Progenitor cell of endocrine pancreas (in vitro differentiated cells): ENCODE measurements around the gene SUSD4. TPM values are rescaled to one million over a fixed set of nuclear protein-coding genes. Genes with fewer than 3 reads are reported as not detected.

Experiments
- DNase-seq: peaks from one replicate; pipeline ENCODE4 v3.0.0; 2021; ENCODE audit warnings: low spot score; ENCODE audit not compliant: unreplicated experiment
- H3K27ac Mint-ChIP-seq: 2 replicates; pipeline ENCODE4 v1.8.0; 2021; ENCODE audit warnings: mild to moderate bottlenecking, moderate library complexity, mixed read lengths
- H3K27me3 Mint-ChIP-seq: 2 replicates; pipeline ENCODE4 v1.8.0; 2021; ENCODE audit warnings: mixed read lengths
- H3K36me3 Mint-ChIP-seq: 2 replicates; pipeline ENCODE4 v1.8.0; 2022; ENCODE audit warnings: mixed read lengths; ENCODE audit not compliant: insufficient read depth
- H3K4me1 Mint-ChIP-seq: 2 replicates; pipeline ENCODE4 v1.8.0; 2021; ENCODE audit warnings: low read depth, mixed read lengths
- H3K4me3 Mint-ChIP-seq: 2 replicates; pipeline ENCODE4 v1.8.0; 2021; ENCODE audit warnings: low read depth, mild to moderate bottlenecking, moderate library complexity, mixed read lengths
- H3K9me3 Mint-ChIP-seq: 2 replicates; pipeline ENCODE4 v1.8.0; 2021; ENCODE audit warnings: low read depth, mixed read lengths
- total RNA-seq: library from RNA; stranded (reverse); gene quantifications from 2 replicates; pipeline ENCODE4 v1.2.1, GENCODE V29; 2021
- TF ChIP-seq, protein P1 (sequence below): fragments of 200-600 bp; sonication (generic); IDR thresholded peaks from one replicate; pipeline ENCODE4 v1.5.0; 2021; ENCODE audit warnings: antibody characterized with exemption, mild to moderate bottlenecking; ENCODE audit not compliant: unreplicated experiment

The SUSD4 gene
- total RNA-seq, 1 donor from 2014 or later = 6.0 TPM

DNA sequence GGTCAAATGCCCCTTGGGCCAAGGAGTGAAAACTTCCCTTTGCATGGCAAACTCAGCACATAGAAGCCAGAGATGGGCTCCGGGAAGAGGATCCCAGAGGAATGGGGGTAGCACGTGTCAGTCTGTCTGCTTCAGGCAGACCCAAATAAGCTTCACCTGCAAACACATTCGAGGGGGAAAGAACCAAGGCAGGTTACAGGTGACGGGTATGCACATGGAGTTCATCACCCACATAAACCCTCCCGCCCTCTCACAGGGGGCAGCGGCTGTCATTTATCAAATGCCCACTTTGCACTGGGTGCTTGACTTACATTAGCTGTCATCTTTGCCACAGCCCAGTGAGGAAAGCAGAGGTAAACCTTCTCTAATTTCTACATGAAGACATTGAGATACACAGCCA is 147.9 kb downstream of the SUSD4 start:
- peaks cover 24% of the 10 kb centered on the region for H3K4me1 Mint-ChIP-seq
- peaks cover 3% of the 10 kb centered on the region for H3K27me3 Mint-ChIP-seq
- TF ChIP-seq, protein P1, sequence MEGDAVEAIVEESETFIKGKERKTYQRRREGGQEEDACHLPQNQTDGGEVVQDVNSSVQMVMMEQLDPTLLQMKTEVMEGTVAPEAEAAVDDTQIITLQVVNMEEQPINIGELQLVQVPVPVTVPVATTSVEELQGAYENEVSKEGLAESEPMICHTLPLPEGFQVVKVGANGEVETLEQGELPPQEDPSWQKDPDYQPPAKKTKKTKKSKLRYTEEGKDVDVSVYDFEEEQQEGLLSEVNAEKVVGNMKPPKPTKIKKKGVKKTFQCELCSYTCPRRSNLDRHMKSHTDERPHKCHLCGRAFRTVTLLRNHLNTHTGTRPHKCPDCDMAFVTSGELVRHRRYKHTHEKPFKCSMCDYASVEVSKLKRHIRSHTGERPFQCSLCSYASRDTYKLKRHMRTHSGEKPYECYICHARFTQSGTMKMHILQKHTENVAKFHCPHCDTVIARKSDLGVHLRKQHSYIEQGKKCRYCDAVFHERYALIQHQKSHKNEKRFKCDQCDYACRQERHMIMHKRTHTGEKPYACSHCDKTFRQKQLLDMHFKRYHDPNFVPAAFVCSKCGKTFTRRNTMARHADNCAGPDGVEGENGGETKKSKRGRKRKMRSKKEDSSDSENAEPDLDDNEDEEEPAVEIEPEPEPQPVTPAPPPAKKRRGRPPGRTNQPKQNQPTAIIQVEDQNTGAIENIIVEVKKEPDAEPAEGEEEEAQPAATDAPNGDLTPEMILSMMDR = no peak
- no peak overlapping the region for H3K27ac Mint-ChIP-seq
- H3K36me3 Mint-ChIP-seq = peaks cover 4% of the 10 kb centered on the region
- DNase-seq = no peak
- peaks cover 5% of the 10 kb centered on the region for H3K9me3 Mint-ChIP-seq
- H3K4me3 Mint-ChIP-seq = no peak overlapping the region

DNA sequence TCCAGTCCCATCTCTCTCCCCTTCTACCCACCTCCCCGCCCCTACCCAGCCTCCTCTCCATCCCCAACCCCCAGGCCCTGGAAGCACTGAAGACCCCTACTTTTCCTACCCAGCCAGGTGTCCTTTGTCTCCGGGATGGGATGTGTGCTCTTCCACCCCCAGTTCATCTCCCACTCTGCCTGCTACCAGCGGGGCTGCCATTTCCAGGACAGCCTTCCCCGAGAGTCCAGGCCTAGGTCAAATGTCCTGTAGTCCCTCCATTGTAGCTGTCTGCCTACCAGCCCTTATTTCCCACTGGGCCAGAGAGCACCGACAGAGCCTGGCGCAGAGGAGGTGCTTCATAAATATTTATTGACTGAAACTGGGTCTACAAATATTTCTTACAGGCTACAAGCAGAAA is 148.9 kb downstream of the SUSD4 start:
- Mint-ChIP-seq H3K27me3 (peaks cover 3% of the 10 kb centered on the region), H3K27ac (no peak overlapping the region), H3K9me3 (peaks cover 5% of the 10 kb centered on the region), H3K36me3 (peaks cover 4% of the 10 kb centered on the region), H3K4me1 (peaks cover 25% of the 10 kb centered on the region), H3K4me3 (no peak overlapping the region)
- TF ChIP-seq, protein P1 = no peak
- no peak for DNase-seq

DNA sequence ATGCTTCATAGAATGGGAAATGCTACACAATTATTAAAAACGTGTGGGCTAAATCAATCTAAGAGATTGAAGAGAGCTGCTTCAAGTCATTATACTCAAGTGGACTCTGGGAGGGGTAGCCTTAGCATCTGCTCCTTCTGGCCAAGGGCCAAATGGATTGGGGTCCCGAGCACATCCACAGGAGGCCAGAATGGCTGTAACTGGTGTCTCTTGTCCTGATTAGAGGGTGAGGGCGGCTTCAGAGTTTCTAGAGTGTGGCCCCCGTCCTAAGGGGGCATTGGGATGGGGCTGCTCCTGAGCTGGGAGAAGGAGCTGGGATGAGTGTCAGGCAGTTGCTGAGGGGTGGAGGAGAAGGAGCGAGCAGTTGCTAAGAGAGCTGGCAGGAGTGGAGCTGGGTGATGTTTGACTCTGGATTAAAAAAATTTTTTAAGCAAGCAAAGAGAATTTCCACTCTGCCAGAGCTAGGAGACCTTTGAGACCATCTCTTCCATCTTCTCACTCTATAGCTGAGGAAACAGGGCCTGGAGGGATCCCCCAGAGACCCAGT is 149.6 kb downstream of the SUSD4 start:
- Mint-ChIP-seq H3K4me3 (no peak overlapping the region), H3K9me3 (peaks cover 5% of the 10 kb centered on the region), H3K27ac (no peak overlapping the region), H3K27me3 (peaks cover 3% of the 10 kb centered on the region), H3K36me3 (peaks cover 2% of the 10 kb centered on the region), H3K4me1 (peaks cover 32% of the 10 kb centered on the region)
- DNase-seq = no peak
- TF ChIP-seq, protein P1 = no peak

DNA sequence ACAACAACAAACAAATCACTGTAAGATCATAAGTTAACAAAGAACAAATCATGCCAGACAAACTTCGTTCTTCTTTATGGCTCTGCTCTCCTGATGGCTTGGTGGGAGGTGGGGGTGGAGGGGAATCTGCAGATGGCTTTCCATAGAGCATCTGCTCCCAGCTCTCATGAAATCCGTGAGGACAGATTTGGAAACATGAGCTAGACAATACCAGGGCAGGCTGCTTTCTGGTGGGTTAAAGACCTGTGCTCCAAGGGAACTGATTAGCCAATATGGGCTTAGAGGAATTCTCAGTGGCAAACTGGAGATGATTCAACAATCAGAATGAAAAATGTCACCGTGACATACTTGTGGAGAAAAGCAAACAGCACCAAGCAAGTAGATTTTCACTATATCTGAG is 151.5 kb downstream of the SUSD4 start:
- Mint-ChIP-seq H3K36me3 (no peaks in the 10 kb centered on the region), H3K4me1 (peaks cover 43% of the 10 kb centered on the region), H3K27ac (no peak overlapping the region), H3K27me3 (peaks cover 3% of the 10 kb centered on the region), H3K9me3 (no peaks in the 10 kb centered on the region), H3K4me3 (no peak overlapping the region)
- TF ChIP-seq, protein P1 = no peak
- DNase-seq = no peak

DNA sequence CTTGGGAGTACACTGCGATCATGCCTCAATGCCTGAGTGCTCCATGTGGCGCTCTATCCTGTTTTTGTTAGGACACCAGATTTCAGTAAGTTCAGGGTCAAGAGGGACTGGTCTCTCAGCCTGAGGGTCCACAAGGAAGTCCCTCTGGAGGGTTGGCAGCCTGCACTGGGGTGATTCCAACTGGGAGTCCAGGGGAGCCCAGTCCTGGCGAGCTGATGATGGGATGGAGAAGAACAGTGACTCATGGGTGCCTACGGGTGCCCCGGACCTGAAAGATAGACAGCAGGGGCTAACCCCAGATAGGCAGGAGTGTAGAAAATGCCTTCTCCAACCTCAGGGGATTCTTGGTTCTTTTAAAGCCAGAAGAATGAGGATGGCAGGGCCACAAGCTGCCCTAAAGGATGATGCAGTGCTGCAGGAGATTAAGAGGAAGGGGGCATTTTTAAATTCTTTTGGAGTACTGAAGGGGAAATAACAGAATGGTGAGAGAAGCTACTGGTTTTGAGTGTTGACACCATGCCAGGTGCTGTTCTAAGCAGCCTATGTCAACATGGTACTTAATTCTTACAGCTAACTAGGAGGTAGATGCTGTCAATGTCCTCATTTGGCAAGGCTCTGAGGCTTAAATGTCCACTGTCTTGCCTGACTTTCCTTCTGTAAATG is 152.5 kb downstream of the SUSD4 start:
- DNase-seq = no peak
- Mint-ChIP-seq H3K4me3 (no peak overlapping the region), H3K27me3 (peaks cover 3% of the 10 kb centered on the region), H3K36me3 (no peaks in the 10 kb centered on the region), H3K27ac (no peak overlapping the region), H3K4me1 (peaks cover 39% of the 10 kb centered on the region), H3K9me3 (no peaks in the 10 kb centered on the region)
- TF ChIP-seq, protein P1 = no peak
